K562 (cell line): ENCODE data around the gene KRT38. TPM values are rescaled to one million over a fixed set of nuclear protein-coding genes. Genes with fewer than 3 reads are reported as not detected.

Experiments
- ATAC-seq: fragments of 200-7000 bp; cut with Tn5 transposase; 3 replicates; pipeline ENCODE4 v1.9.1; 2020; ENCODE audit warnings: moderate library complexity
- BruUV-seq: library from RNA; stranded (reverse); fragments of 400-500 nt; replicated peaks from 2 replicates; lab custom pipeline; 2021; lab: Mats Ljungman, UMichigan
- CTCF ChIA-PET: fragments of 300-600 bp; formaldehyde crosslinking; extraction: SDS; loops from one replicate; lab custom pipeline; 2021; ENCODE audit warnings: low intra/inter-chr PET ratio; lab: Yijun Ruan, JAX
- POLR2A ChIA-PET: fragments of 300-600, 350-650 bp; sonication (Branson Sonifier 250); formaldehyde crosslinking; extraction: SDS; loops from one replicate; lab custom pipeline; 2021; ENCODE audit warnings: antibody characterized with exemption, inconsistent platforms; lab: Yijun Ruan, JAX
- DNase-seq, 4 experiments: peaks; one replicate each; pipeline versions ENCODE4 v3.0.0 to v3.0.0-alpha.2; 2011 to 2018; ENCODE audit warnings: low spot score in 3 of 4, mixed read lengths in 3 of 4; ENCODE audit errors: extremely low read depth in 1 of 4
- FAIRE-seq: peaks from 2 replicates; lab custom pipeline; 2011; peaks lifted over from hg19 to GRCh38; lab: Jason Lieb, UNC
- H2AFZ ChIP-seq: 2 replicates; pipeline ENCODE4 v1.6.0; 2011; ENCODE audit warnings: low read depth, low read length, control low read depth, inconsistent platforms
- H3K27ac ChIP-seq: fragments of 200-600 bp; 3 replicates; pipeline ENCODE4 v1.8.0; 2011; ENCODE audit warnings: low read depth, mild to moderate bottlenecking, control low read depth, inconsistent platforms, low read length, moderate library complexity, mixed read lengths; ENCODE audit errors: extremely low read depth
- H3K27me3 ChIP-seq, 2 experiments: fragments of 300-600 bp in 1 of 2; 2 replicates in 1 of 2; 3 replicates in 1 of 2; pipeline versions ENCODE4 v1.6.0 to v1.8.0; 2011; ENCODE audit warnings: inconsistent platforms in 2 of 2, low read length in 2 of 2, mild to moderate bottlenecking in 1 of 2, mixed read lengths in 1 of 2, moderate library complexity in 1 of 2; ENCODE audit not compliant: control insufficient read depth in 2 of 2, insufficient read depth in 2 of 2
- H3K36me3 ChIP-seq: fragments of 300-600 bp; 3 replicates; pipeline ENCODE4 v1.8.0; 2011; ENCODE audit warnings: mild to moderate bottlenecking, low read length, inconsistent platforms; ENCODE audit not compliant: control insufficient read depth, insufficient read depth
- H3K4me1 ChIP-seq, 2 experiments: fragments of 200-600 bp in 1 of 2; replicated peaks in 1 of 2; 2 replicates in 1 of 2; 3 replicates in 1 of 2; pipeline versions ENCODE4 v1.5.1 to v1.8.0; 2011; ENCODE audit warnings: inconsistent platforms in 2 of 2, low read length in 2 of 2, mild to moderate bottlenecking in 1 of 2, mixed read lengths in 1 of 2, moderate library complexity in 1 of 2; ENCODE audit not compliant: control insufficient read depth in 2 of 2, insufficient read depth in 2 of 2
- H3K4me2 ChIP-seq: 2 replicates; pipeline ENCODE4 v1.6.1; 2011; ENCODE audit warnings: low read length, control low read depth, inconsistent platforms, mixed read lengths; ENCODE audit not compliant: insufficient read depth
- H3K4me3 ChIP-seq: fragments of 200-600 bp; sonication (generic), shearing (Covaris generic); 2 replicates; pipeline ENCODE4 v1.5.1; 2016; ENCODE audit warnings: control low read depth, inconsistent platforms
- H3K79me2 ChIP-seq: fragments of 200-600 bp; 3 replicates; pipeline ENCODE4 v1.8.0; 2011; ENCODE audit warnings: low read length, inconsistent platforms; ENCODE audit not compliant: control insufficient read depth, insufficient read depth
- H3K9ac ChIP-seq, 2 experiments: 2 replicates each; pipeline versions ENCODE4 v1.6.0 to v1.6.1; 2011; ENCODE audit warnings: low read depth in 2 of 2, low read length in 2 of 2, control low read depth in 1 of 2, inconsistent platforms in 1 of 2, mild to moderate bottlenecking in 1 of 2, mixed read lengths in 1 of 2; ENCODE audit not compliant: insufficient read depth in 1 of 2
- H3K9me1 ChIP-seq: one replicate; pipeline ENCODE4 v1.6.0; 2011; ENCODE audit warnings: inconsistent platforms, mild to moderate bottlenecking, low read length, moderate library complexity; ENCODE audit not compliant: control insufficient read depth, insufficient read depth
- H3K9me3 ChIP-seq: replicated peaks from 2 replicates; pipeline ENCODE4 v1.5.1; 2011; ENCODE audit warnings: low read depth, low read length, inconsistent platforms; ENCODE audit not compliant: control insufficient read depth, insufficient read depth
- H4K20me1 ChIP-seq: replicated peaks from 2 replicates; pipeline ENCODE4 v1.6.1; 2011; ENCODE audit warnings: low read length, inconsistent platforms, mixed read lengths; ENCODE audit not compliant: control insufficient read depth, insufficient read depth
- JUN ChIP-seq, 2 experiments: sonication (generic) in 1 of 2; formaldehyde crosslinking in 1 of 2; IDR thresholded peaks; 2 replicates each; pipeline versions ENCODE4 v1.6.1 to v1.8.0; 2012 to 2022; ENCODE audit warnings: borderline replicate concordance in 2 of 2, mild to moderate bottlenecking in 2 of 2, improper control_type of control experiment in 1 of 2, low read depth in 1 of 2, low read length in 1 of 2, missing genetic modification reagents in 1 of 2
- NR4A1 ChIP-seq, 2 experiments: fragments of 250-450 bp in 1 of 2; fragments of 450-650 bp in 1 of 2; sonication (Bioruptor Pico) in 1 of 2; IDR thresholded peaks; 2 replicates each; pipeline versions ENCODE4 v1.4.0 to v1.6.1; 2016 to 2020; ENCODE audit warnings: mild to moderate bottlenecking in 2 of 2, missing compliant biosample characterization in 1 of 2, missing genetic modification characterization in 1 of 2, moderate library complexity in 1 of 2
- RBM25 ChIP-seq: fragments of 200-400 bp; formaldehyde crosslinking; IDR thresholded peaks from 2 replicates; pipeline ENCODE4 v1.6.1; 2018; ENCODE audit warnings: low read length, low read depth, moderate library complexity; ENCODE audit not compliant: severe bottlenecking
- TEAD4 ChIP-seq, 2 experiments: sonication (generic) in 1 of 2; formaldehyde crosslinking in 1 of 2; IDR thresholded peaks; 2 replicates each; pipeline versions ENCODE4 v1.6.1 to v1.8.0; 2012 to 2022; ENCODE audit warnings: borderline replicate concordance in 1 of 2, inconsistent platforms in 1 of 2, low read length in 1 of 2, mild to moderate bottlenecking in 1 of 2, missing genetic modification reagents in 1 of 2
- ZFP36 ChIP-seq: fragments of 150-350 bp; IDR thresholded peaks from 2 replicates; pipeline ENCODE4 v1.6.1; 2018; ENCODE audit warnings: low read length, low read depth; ENCODE audit not compliant: partially characterized antibody
- ZNF12 ChIP-seq: sonication (generic); formaldehyde crosslinking; IDR thresholded peaks from 2 replicates; pipeline ENCODE4 v1.4.0; 2020; ENCODE audit warnings: mild to moderate bottlenecking, missing genetic modification reagents
- WGBS: fragments of 100-300 bp; shearing (Covaris generic); methylation state at CpG from one replicate; pipeline ENCODE4 v1.1.6; 2016; ENCODE audit warnings: low coverage, mixed read lengths; ENCODE audit not compliant: insufficient coverage; ENCODE audit errors: missing lambda C conversion rate; 5-methylcytosine and 5-hydroxymethylcytosine counted together
- in situ Hi-C: fragments of 300-500 bp; cut with MboI; formaldehyde crosslinking; loops from 4 replicates; pipeline ENCODE4 v1.15.0; 2018; ENCODE audit warnings: inconsistent platforms, mixed read lengths
- intact Hi-C: fragments of 100-400 bp; cut with micrococcal nuclease; formaldehyde crosslinking; loops from 2 replicates; pipeline ENCODE4 v1.14.2; 2022
- polyA plus RNA-seq, 8 experiments: library from polyadenylated mRNA; depleted of rRNA in 4 of 8; stranded (reverse) in 5 of 8; unstranded in 3 of 8; fragments of >200 nt; fragmentation: Nextera tagmentation in 2 of 8; fragmentation: Illumina TruSeq in 1 of 8; extraction: Ambion mirVana in 2 of 8; extraction: Trizol in 1 of 8; gene quantifications; 2 replicates each; pipeline versions ENCODE4 v1.2.1 to v1.2.3, GENCODE V29; 2011 to 2014; ENCODE audit warnings: inconsistent platforms in 1 of 8, missing spikeins in 1 of 8
- total RNA-seq, 7 experiments: library from RNA; depleted of rRNA in 6 of 7; stranded (reverse); fragments of >200 nt in 6 of 7; fragmentation: Illumina TruSeq in 2 of 7; extraction: Trizol in 2 of 7; gene quantifications; 2 replicates each; pipeline versions ENCODE4 v1.2.1 to v1.2.3, GENCODE V29; 2011 to 2021; ENCODE audit warnings: low replicate concordance in 1 of 7
- TF ChIP-seq, protein P1 (sequence below), 2 experiments: fragments of 450-650 bp; IDR thresholded peaks; 2 replicates each; pipeline ENCODE4 v1.6.1; 2016; ENCODE audit warnings: mild to moderate bottlenecking in 2 of 2, borderline replicate concordance in 1 of 2, low read depth in 1 of 2, moderate library complexity in 1 of 2

KRT38 gene
- total and polyA plus RNA-seq, 9 of the 15 experiments (the other 6 are each of a cell fraction or from before 2014, with no cell fraction given), result not detected

DNA sequence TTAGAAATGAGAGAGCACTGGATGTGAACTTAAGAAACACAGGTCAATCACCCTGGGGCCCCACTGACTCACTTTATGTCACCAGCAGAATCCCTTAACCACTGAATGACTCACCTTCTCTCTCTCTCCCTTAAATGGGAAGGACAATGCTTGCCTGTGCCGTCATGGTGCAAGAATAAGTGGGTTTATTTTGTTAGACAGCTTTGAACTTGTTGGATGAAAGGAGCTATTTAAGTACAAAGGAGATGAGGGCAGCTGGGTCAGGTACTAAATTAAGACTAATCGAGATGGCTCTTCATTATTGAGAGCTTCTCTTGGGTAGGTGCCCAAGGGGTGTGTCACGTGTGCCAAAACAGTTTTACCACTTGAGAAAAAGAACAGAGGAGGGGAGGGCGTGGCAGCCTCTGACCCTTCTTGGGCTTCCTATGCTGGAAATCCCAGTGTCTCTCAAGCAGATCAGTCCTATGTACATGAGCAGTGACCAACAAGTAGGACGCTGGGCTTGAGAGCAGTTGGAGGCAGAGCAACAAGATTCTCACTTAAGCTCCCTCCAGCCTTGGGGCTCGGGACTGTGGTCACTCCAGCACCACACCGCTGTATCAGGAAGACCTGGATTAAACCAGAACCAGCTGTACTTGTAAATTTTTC, 36.6 kb downstream of the KRT38 start (continued):
- TF ChIP-seq JUN (IDR thresholded peaks at IDR 0.05; ENCODE audit: borderline replicate concordance, low read depth, low read length) (peak; percentile 58; the same call in 1 of the 2 replicates), JUN (CRISPR knock-in tag; IDR thresholded peaks at IDR 0.05; ENCODE audit: borderline replicate concordance) (no peak)

DNA sequence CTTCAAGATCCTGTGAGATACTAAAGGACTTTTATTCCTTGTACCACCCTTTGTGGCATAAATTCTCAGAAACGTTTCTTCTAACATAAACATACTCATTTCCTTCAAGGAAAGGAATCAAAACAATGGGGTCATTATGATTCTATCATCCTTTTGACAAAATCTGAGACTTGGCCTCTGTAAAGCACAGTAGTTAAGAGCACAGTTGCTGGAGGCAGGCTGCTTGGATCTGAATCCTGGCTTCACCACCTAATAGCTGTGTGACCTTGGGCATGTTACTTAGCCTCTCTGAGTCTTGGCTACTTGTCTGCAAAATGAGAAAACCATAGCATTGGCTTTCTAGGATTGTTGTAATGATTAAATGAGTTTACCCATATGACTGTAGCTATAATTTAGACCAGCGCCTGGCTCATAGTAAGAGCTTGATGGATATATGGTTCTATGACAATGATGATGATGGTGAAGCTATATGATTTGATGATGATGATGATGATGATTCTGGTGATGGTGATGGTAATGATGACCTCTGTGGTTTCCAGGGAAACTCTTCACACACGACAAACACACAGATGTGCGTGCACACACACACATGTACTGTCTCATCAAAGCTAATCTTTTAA, 37.3 kb downstream of the KRT38 start:
- no peak for ATAC-seq
- CTCF ChIA-PET, result no interaction called here
- TF ChIP-seq, protein P1, sequence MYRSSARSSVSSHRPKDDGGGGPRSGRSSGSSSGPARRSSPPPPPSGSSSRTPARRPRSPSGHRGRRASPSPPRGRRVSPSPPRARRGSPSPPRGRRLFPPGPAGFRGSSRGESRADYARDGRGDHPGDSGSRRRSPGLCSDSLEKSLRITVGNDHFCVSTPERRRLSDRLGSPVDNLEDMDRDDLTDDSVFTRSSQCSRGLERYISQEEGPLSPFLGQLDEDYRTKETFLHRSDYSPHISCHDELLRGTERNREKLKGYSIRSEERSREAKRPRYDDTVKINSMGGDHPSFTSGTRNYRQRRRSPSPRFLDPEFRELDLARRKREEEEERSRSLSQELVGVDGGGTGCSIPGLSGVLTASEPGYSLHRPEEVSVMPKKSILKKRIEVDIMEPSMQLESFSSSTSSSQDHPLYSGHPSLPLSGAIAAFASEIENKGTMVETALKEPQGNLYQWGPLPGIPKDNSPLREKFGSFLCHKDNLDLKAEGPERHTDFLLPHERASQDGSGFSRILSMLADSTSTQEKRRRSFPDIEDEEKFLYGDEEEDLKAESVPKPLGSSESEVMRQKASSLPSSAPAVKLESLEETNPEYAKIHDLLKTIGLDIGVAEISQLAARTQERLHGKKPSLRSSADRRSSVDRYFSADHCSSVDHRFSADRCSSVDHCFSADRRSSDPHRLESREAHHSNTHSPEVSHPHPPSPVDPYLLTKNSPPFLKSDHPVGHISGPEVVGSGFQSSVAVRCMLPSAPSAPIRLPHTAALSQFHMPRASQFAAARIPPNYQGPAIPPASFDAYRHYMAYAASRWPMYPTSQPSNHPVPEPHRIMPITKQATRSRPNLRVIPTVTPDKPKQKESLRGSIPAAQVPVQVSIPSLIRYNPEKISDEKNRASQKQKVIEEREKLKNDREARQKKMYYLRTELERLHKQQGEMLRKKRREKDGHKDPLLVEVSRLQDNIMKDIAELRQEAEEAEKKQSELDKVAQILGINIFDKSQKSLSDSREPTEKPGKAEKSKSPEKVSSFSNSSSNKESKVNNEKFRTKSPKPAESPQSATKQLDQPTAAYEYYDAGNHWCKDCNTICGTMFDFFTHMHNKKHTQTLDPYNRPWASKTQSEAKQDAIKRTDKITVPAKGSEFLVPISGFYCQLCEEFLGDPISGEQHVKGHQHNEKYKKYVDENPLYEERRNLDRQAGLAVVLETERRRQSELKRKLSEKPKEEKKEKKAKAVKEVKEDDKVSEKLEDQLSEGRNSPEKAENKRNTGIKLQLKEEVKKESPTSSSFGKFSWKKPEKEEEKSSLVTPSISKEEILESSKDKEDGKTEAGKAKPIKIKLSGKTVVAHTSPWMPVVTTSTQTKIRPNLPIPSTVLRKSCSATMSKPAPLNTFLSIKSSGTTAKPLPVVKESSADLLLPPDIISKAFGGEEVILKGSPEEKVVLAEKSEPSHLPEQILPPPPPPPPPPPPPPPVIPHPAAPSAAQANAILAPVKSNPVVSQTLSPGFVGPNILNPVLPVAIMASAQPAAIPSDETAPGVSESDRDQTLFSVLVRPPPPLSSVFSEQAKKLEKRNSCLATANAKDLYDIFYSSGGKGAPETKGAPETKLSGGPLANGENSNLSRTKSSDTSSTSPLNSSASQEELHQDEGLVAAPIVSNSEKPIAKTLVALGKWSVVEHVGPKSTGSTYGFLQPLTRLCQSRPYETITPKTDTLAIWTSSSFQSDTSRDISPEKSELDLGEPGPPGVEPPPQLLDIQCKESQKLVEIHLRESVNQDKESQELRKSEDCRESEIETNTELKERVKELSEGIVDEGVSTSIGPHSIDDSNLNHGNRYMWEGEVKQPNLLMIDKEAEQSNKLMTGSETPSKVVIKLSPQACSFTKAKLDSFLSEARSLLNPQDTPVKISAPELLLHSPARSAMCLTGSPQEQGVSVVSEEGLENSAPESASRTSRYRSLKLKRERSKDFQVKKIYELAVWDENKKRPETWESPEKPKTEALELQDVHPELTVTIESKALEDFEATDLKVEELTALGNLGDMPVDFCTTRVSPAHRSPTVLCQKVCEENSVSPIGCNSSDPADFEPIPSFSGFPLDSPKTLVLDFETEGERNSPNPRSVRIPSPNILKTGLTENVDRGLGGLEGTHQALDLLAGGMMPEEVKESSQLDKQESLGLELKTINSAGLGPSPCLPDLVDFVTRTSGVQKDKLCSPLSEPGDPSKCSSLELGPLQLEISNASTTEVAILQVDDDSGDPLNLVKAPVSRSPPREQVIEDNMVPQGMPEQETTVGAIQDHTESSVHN (IDR thresholded peaks at IDR 0.05; ENCODE audit: borderline replicate concordance in 1 of 2, low read depth in 1 of 2), result no peak
- TF ChIP-seq NR4A1 (CRISPR knock-in tag; IDR thresholded peaks at IDR 0.05) (no peak), NR4A1 (tag; IDR thresholded peaks at IDR 0.05) (no peak), ZFP36 (peak; percentile 64), TEAD4 (IDR thresholded peaks at IDR 0.05; ENCODE audit: low read length) (no peak), TEAD4 (CRISPR knock-in tag; IDR thresholded peaks at IDR 0.05; ENCODE audit: borderline replicate concordance) (no peak), ZNF12 (CRISPR knock-in tag) (no peak), RBM25 (peak; percentile 81)

More for the DNA sequence above, 37.3 kb downstream of the KRT38 start:
- DNase-seq, result no peak
- Histone ChIP-seq H3K79me2 (no peaks in the 10 kb centered on the region), H3K9me1 (no peaks in the 10 kb centered on the region), H3K9ac (no peak overlapping the region), H2AFZ (no peak overlapping the region), H3K4me1 (no peaks in the 10 kb centered on the region), H3K9me3 (no peaks in the 10 kb centered on the region), H3K27me3 (peaks cover 3 to 43% of the 10 kb centered on the region in 2 experiments; a peak in 3 of 5 replicates), H4K20me1 (no peaks in the 10 kb centered on the region; the same call in 1 of the 2 replicates), H3K4me3 (no peak overlapping the region), H3K36me3 (no peaks in the 10 kb centered on the region), H3K4me2 (no peak overlapping the region), H3K27ac (no peak overlapping the region)
- POLR2A ChIA-PET, result interaction anchor here (0.6 to 1.9 kb wide), 4 partner anchors 13 to 386 kb away, joined by 3 to 5 read pairs (median 4); no protein-coding TSS in a partner anchor
- FAIRE-seq, result no peak
- in situ Hi-C loops (no loop called here), intact Hi-C loops (no loop called here)
- WGBS, result 1% methylated on average over 4 of the region's 4 CpGs
- BruUV-seq, result no TSS peak
